ENCODE data around the gene FNDC10. TPM values are rescaled to one million over a fixed set of nuclear protein-coding genes. Genes with fewer than 3 reads are reported as not detected.

FNDC10 gene
- total and polyA plus RNA-seq, 2 donors (not counting 3 experiments of a cell fraction or from before 2014, with no cell fraction given), result 1.5 to 2.3 TPM

DNA sequence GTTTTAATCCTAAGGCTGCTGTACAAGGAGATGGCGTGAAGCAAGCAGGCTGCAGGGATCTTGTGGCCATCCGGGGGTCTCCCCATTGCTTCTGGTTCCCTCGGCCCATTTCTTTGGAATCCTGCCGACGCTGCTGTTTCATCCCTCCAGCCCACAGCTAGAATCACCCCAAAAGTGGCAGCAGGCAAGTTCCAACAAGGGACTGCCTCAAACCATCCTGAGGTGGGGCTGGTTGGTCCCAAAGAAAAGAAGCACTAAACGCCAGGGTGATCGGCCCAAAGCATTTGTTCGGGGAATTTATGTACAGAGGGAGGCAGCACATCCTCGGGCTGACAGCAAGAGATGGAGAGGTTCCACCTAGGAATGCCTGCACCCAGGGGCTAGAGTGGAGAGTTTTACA lies 10.9 kb upstream of the FNDC10 start:
- no peaks in the 10 kb centered on the region for H3K9me3 ChIP-seq (replicated peaks; ENCODE audit: control insufficient read depth, insufficient read depth, low read length)
- H3K9ac ChIP-seq (replicated peaks; ENCODE audit: extremely low read depth, insufficient read depth, low read length), result no peak overlapping the region
- dilution Hi-C loops (cut with MboI; ENCODE audit: extremely low pct_ligation_motif_present, low sequenced_read_pairs), result no loop called here
- intact Hi-C loops (cut with micrococcal nuclease), result no loop called here
- H3K27ac ChIP-seq (ENCODE audit: insufficient read depth, low read depth, low read length), result no peak overlapping the region
- FAIRE-seq, result no peak
- TF ChIP-seq FOS (IDR thresholded peaks at IDR 0.05; ENCODE audit: borderline replicate concordance, insufficient read depth, low read length) (no peak), GATA2 (IDR thresholded peaks at IDR 0.05; ENCODE audit: insufficient read depth, insufficient read length, low read depth, low read length) (no peak), POLR2A (IDR thresholded peaks at IDR 0.05; ENCODE audit: low read depth, low read length) (no peak), EZH2 (IDR thresholded peaks at IDR 0.05; ENCODE audit: borderline replicate concordance, low read depth, low read length, severe bottlenecking) (no peak), CTCF (IDR thresholded peaks at IDR 0.05; ENCODE audit: extremely low read depth in 1 of 2, insufficient read depth in 1 of 2, low read depth in 1 of 2, low read length in 2 of 2) (no peak), POLR2AphosphoS5 (IDR thresholded peaks at IDR 0.05; ENCODE audit: insufficient read depth, low read depth, low read length) (no peak), MYC (IDR thresholded peaks at IDR 0.05; ENCODE audit: low read depth, low read length) (no peak), JUN (IDR thresholded peaks at IDR 0.05; ENCODE audit: borderline replicate concordance, insufficient read depth, insufficient read length, low read depth) (no peak)
- TF ChIP-seq, protein P1, sequence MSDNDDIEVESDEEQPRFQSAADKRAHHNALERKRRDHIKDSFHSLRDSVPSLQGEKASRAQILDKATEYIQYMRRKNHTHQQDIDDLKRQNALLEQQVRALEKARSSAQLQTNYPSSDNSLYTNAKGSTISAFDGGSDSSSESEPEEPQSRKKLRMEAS (IDR thresholded peaks at IDR 0.05; ENCODE audit: insufficient read depth, insufficient read length), result no peak
- no peak overlapping the region for H3K4me3 ChIP-seq (replicated peaks in 1 of 3; ENCODE audit: insufficient read depth in 1 of 3, low read depth in 1 of 3, low read length in 3 of 3)
- CTCF ChIA-PET, result no interaction called here
- H3K79me2 ChIP-seq (ENCODE audit: control insufficient read depth, insufficient read depth, low read length), result no peaks in the 10 kb centered on the region
- H2AFZ ChIP-seq (ENCODE audit: low read depth, low read length), result no peak overlapping the region
- no peak for DNase-seq (ENCODE audit: low read depth, low spot score)
- H3K36me3 ChIP-seq (ENCODE audit: control insufficient read depth in 2 of 2, extremely low read depth in 1 of 2, insufficient read depth in 2 of 2, low read length in 2 of 2), result no peaks in the 10 kb centered on the region
- BruUV-seq (replicated peaks), result no TSS peak
- no peaks in the 10 kb centered on the region for H4K20me1 ChIP-seq (replicated peaks; ENCODE audit: control insufficient read depth, extremely low read depth, insufficient read depth, low read length)
- POLR2A ChIA-PET, result no interaction called here
- H3K9me1 ChIP-seq (replicated peaks; ENCODE audit: control insufficient read depth, extremely low read depth, insufficient read depth, low read length), result no peaks in the 10 kb centered on the region
- no peak overlapping the region for H3K4me2 ChIP-seq (ENCODE audit: insufficient read depth, low read length)
- peaks cover 11% of the 10 kb centered on the region for H3K4me1 ChIP-seq (ENCODE audit: control insufficient read depth, extremely low read depth, insufficient read depth, low read length)
- H3K27me3 ChIP-seq (ENCODE audit: control insufficient read depth in 2 of 2, insufficient read depth in 2 of 2, low read length in 2 of 2), result no peaks in the 10 kb centered on the region

Measured in endothelial cell of umbilical vein (primary cell).